Neural progenitor cell (in vitro differentiated cells): ENCODE measurements around the gene FBXW7.
A peak's percentile ranks its signal among the peaks of the same experiment; 100 is the strongest.

Experiments
- EZH2 ChIP-seq: fragments of 200-600 bp; sonication (generic); IDR thresholded peaks from 2 replicates; pipeline ENCODE4 v1.6.1; 2017; ENCODE audit warnings: antibody characterized with exemption, mild to moderate bottlenecking, moderate library complexity
- EZH2phosphoT487 ChIP-seq: fragments of 200-600 bp; sonication (generic); IDR thresholded peaks from 2 replicates; pipeline ENCODE4 v1.6.1; 2017; ENCODE audit warnings: antibody characterized with exemption
- TF ChIP-seq, protein P1 (sequence below): fragments of 200-600 bp; sonication (generic); IDR thresholded peaks from 2 replicates; pipeline ENCODE4 v1.5.1; 2017; ENCODE audit warnings: antibody characterized with exemption, mild to moderate bottlenecking

DNA sequence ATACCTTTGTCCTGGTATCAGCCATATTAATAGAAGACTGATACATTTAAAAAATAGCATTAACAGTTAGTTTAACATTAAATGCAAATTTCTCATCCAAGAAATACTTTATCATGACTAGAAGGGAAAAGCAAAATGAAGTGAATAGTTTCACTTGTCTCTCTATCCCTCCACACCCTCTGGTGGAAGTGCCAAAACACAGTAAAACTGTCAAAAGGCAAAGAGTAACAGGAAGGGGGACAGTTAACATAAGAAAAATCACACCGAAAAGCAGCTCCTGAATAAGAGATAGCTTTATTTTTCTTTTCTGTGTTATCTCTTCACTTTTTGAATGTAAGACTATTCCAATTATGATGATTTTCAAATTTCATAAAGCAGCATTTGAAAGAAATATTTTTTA lies 187.2 kb downstream of the FBXW7 start:
- no peak for TF ChIP-seq EZH2
- TF ChIP-seq, protein P1, sequence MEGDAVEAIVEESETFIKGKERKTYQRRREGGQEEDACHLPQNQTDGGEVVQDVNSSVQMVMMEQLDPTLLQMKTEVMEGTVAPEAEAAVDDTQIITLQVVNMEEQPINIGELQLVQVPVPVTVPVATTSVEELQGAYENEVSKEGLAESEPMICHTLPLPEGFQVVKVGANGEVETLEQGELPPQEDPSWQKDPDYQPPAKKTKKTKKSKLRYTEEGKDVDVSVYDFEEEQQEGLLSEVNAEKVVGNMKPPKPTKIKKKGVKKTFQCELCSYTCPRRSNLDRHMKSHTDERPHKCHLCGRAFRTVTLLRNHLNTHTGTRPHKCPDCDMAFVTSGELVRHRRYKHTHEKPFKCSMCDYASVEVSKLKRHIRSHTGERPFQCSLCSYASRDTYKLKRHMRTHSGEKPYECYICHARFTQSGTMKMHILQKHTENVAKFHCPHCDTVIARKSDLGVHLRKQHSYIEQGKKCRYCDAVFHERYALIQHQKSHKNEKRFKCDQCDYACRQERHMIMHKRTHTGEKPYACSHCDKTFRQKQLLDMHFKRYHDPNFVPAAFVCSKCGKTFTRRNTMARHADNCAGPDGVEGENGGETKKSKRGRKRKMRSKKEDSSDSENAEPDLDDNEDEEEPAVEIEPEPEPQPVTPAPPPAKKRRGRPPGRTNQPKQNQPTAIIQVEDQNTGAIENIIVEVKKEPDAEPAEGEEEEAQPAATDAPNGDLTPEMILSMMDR: peak; percentile 38
- no peak for TF ChIP-seq EZH2phosphoT487
